HCT116 (cell line): ENCODE results near the gene SEBOX. TPM values are rescaled to one million over a fixed set of nuclear protein-coding genes. Genes with fewer than 3 reads are reported as not detected.

Source experiments
- ATAC-seq: fragments of 200-7000 bp; cut with Tn5 transposase; 2 replicates; pipeline ENCODE4 v1.9.1; 2020; ENCODE audit warnings: mild to moderate bottlenecking, moderate library complexity
- BruUV-seq: library from RNA; stranded (reverse); fragments of 400-500 nt; replicated peaks from 2 replicates; lab custom pipeline; 2021; lab: Mats Ljungman, UMichigan
- CTCF ChIA-PET: fragments of 300-600 bp; sonication (Branson Sonifier 250); formaldehyde crosslinking; loops from one replicate; lab custom pipeline; 2021; ENCODE audit warnings: antibody characterized with exemption; lab: Charles Lee
- POLR2A ChIA-PET: fragments of 300-600, 350-600 bp; sonication (Branson Sonifier 250); formaldehyde crosslinking; loops from one replicate; lab custom pipeline; 2021; ENCODE audit warnings: antibody characterized with exemption; lab: Charles Lee
- RAD21 ChIA-PET, 2 experiments: fragments of 300-600 bp; sonication (Branson Sonifier 250); formaldehyde crosslinking; loops; one replicate each; lab custom pipeline; 2023; ENCODE audit warnings: low total read pairs in 2 of 2; ENCODE audit not compliant: uncharacterized antibody in 2 of 2, unreplicated experiment in 2 of 2, low non-redundant PET in 1 of 2; lab: Charles Lee
- DNase-seq: peaks from one replicate; pipeline ENCODE4 v3.0.0-alpha.2; 2010; ENCODE audit warnings: low read depth, low spot score
- H2AFZ ChIP-seq: fragments of 200-600 bp; shearing (Covaris generic), sonication (generic); 2 replicates; pipeline ENCODE4 v1.6.1; 2017; ENCODE audit warnings: low read depth, mixed run types, mixed read lengths, antibody characterized with exemption, low read length; ENCODE audit not compliant: poor library complexity, severe bottlenecking
- H3K27ac ChIP-seq: 2 replicates; pipeline ENCODE4 v1.5.1; 2012; ENCODE audit warnings: low read depth, low read length
- H3K27me3 ChIP-seq: fragments of 200-600 bp; sonication (generic); 2 replicates; pipeline ENCODE4 v1.6.1; 2016; ENCODE audit warnings: mixed run types, low read length, mixed read lengths; ENCODE audit not compliant: insufficient read depth
- H3K36me3 ChIP-seq, 2 experiments: fragments of 200-500 bp in 1 of 2; fragments of 200-600 bp in 1 of 2; sonication (Bioruptor generic) in 1 of 2; sonication (generic) in 1 of 2; 2 replicates each; pipeline versions ENCODE4 v1.5.1 to v1.6.1; 2014 to 2016; ENCODE audit warnings: low read length in 2 of 2, inconsistent platforms in 1 of 2, mixed read lengths in 1 of 2, mixed run types in 1 of 2; ENCODE audit not compliant: insufficient read depth in 2 of 2, control insufficient read depth in 1 of 2
- H3K4me1 ChIP-seq, 2 experiments: fragments of 200-600 bp in 1 of 2; sonication (generic) in 1 of 2; 2 replicates each; pipeline versions ENCODE4 v1.5.1 to v1.6.1; 2012 to 2017; ENCODE audit warnings: low read length in 2 of 2, inconsistent platforms in 1 of 2, mild to moderate bottlenecking in 1 of 2, mixed read lengths in 1 of 2, mixed run types in 1 of 2, moderate library complexity in 1 of 2; ENCODE audit not compliant: insufficient read depth in 2 of 2, control insufficient read depth in 1 of 2
- H3K4me2 ChIP-seq: fragments of 200-600 bp; sonication (generic); 2 replicates; pipeline ENCODE4 v1.6.1; 2017; ENCODE audit warnings: mixed run types, low read length, mixed read lengths
- H3K4me3 ChIP-seq, 2 experiments: fragments of 200-600 bp in 1 of 2; sonication (generic) in 1 of 2; replicated peaks in 1 of 2; 2 replicates each; pipeline ENCODE4 v1.5.1; 2011 to 2016; ENCODE audit warnings: low read length in 2 of 2, control low read depth in 1 of 2, low read depth in 1 of 2, mild to moderate bottlenecking in 1 of 2, mixed read lengths in 1 of 2, mixed run types in 1 of 2
- H3K79me2 ChIP-seq: fragments of 200-600 bp; sonication (generic); 2 replicates; pipeline ENCODE4 v1.6.1; 2017; ENCODE audit warnings: mild to moderate bottlenecking, mixed run types, low read length, moderate library complexity, mixed read lengths; ENCODE audit not compliant: insufficient read depth
- H3K9ac ChIP-seq: fragments of 200-600 bp; sonication (generic); 2 replicates; pipeline ENCODE4 v1.6.1; 2016; ENCODE audit warnings: low read length, mixed read lengths
- H3K9me2 ChIP-seq: fragments of 200-600 bp; sonication (generic), shearing (Covaris generic); 2 replicates; pipeline ENCODE4 v1.6.1; 2017; ENCODE audit warnings: mixed run types, mild to moderate bottlenecking, moderate library complexity; ENCODE audit not compliant: insufficient read depth
- H3K9me3 ChIP-seq, 2 experiments: fragments of 200-500 bp in 1 of 2; fragments of 200-600 bp in 1 of 2; sonication (Bioruptor generic) in 1 of 2; sonication (generic) in 1 of 2; 2 replicates each; pipeline ENCODE4 v1.6.1; 2014 to 2017; ENCODE audit warnings: low read length in 2 of 2, mixed read lengths in 2 of 2, inconsistent platforms in 1 of 2, low read depth in 1 of 2, mild to moderate bottlenecking in 1 of 2, mixed run types in 1 of 2, moderate library complexity in 1 of 2; ENCODE audit not compliant: control insufficient read depth in 1 of 2, insufficient read depth in 1 of 2
- H4K20me1 ChIP-seq: fragments of 200-600 bp; sonication (generic), shearing (Covaris generic); 2 replicates; pipeline ENCODE4 v1.6.1; 2017; ENCODE audit warnings: mixed run types, mild to moderate bottlenecking, moderate library complexity; ENCODE audit not compliant: insufficient read depth
- CEBPB ChIP-seq: IDR thresholded peaks from 2 replicates; pipeline ENCODE4 v1.6.1; 2012; ENCODE audit warnings: low read depth
- ELF1 ChIP-seq: IDR thresholded peaks from 2 replicates; pipeline ENCODE4 v1.6.1; 2012; ENCODE audit warnings: low read depth, borderline replicate concordance
- EZH2 ChIP-seq: fragments of 200-600 bp; sonication (generic); IDR thresholded peaks from 2 replicates; pipeline ENCODE4 v1.6.1; 2017; ENCODE audit warnings: antibody characterized with exemption, mixed run types
- EZH2phosphoT487 ChIP-seq: fragments of 200-600 bp; IDR thresholded peaks from 2 replicates; pipeline ENCODE4 v1.6.1; 2018; ENCODE audit warnings: antibody characterized with exemption, borderline replicate concordance
- JUND ChIP-seq: IDR thresholded peaks from 2 replicates; pipeline ENCODE4 v1.6.1; 2012
- MAX ChIP-seq: IDR thresholded peaks from 2 replicates; pipeline ENCODE4 v1.6.1; 2012
- POLR2A ChIP-seq: IDR thresholded peaks from 2 replicates; pipeline ENCODE4 v1.7.0; 2011; ENCODE audit warnings: borderline replicate concordance; ENCODE audit not compliant: insufficient read depth, insufficient read length; ENCODE audit errors: extremely low read depth
- POLR2AphosphoS5 ChIP-seq: IDR thresholded peaks from 2 replicates; pipeline ENCODE4 v1.6.1; 2011; ENCODE audit warnings: mild to moderate bottlenecking, low read depth, low read length, moderate library complexity
- RAD21 ChIP-seq: IDR thresholded peaks from 2 replicates; pipeline ENCODE4 v1.6.1; 2012; ENCODE audit warnings: low read depth, mild to moderate bottlenecking
- SIN3A ChIP-seq: IDR thresholded peaks from 2 replicates; pipeline ENCODE4 v1.6.1; 2012; ENCODE audit warnings: low read depth
- SP1 ChIP-seq: IDR thresholded peaks from 2 replicates; pipeline ENCODE4 v1.6.1; 2012; ENCODE audit warnings: low read depth
- SRF ChIP-seq: IDR thresholded peaks from 2 replicates; pipeline ENCODE4 v1.6.1; 2012; ENCODE audit warnings: low read depth
- TCF7L2 ChIP-seq: IDR thresholded peaks from 2 replicates; pipeline ENCODE4 v1.7.0; 2011; ENCODE audit warnings: borderline replicate concordance, inconsistent platforms; ENCODE audit not compliant: insufficient read depth, insufficient read length; ENCODE audit errors: extremely low read depth
- YY1 ChIP-seq: IDR thresholded peaks from 2 replicates; pipeline ENCODE4 v1.6.1; 2011; ENCODE audit warnings: low read length, low read depth, moderate library complexity, mild to moderate bottlenecking; ENCODE audit not compliant: insufficient replicate concordance; ENCODE audit errors: extremely low read depth
- ZFX ChIP-seq: fragments of 450-650 bp; IDR thresholded peaks from 2 replicates; pipeline ENCODE4 v1.6.1; 2017
- ZNF274 ChIP-seq: fragments of 200-500 bp; sonication (Bioruptor generic); IDR thresholded peaks from 2 replicates; pipeline ENCODE4 v1.6.1; 2014; ENCODE audit warnings: mild to moderate bottlenecking, low read depth, low read length, inconsistent platforms
- intact Hi-C: fragments of 100-400 bp; cut with micrococcal nuclease; formaldehyde crosslinking; loops from 2 replicates; pipeline ENCODE4 v1.10.0; 2022
- total RNA-seq: library from RNA; stranded (reverse); gene quantifications from one replicate; pipeline ENCODE4 v1.2.1, GENCODE V29; 2021; ENCODE audit not compliant: unreplicated experiment
- TF ChIP-seq, protein P1 (sequence below): IDR thresholded peaks from 2 replicates; pipeline ENCODE4 v1.6.1; 2012

SEBOX gene
- total RNA-seq, 1 experiment from 2014 or later = not detected

GRCh38 chr17:28372203-28372944, 7.4 kb upstream of the SEBOX start:
- no peak for DNase-seq
- Histone ChIP-seq H3K4me2 (no peak overlapping the region), H3K27ac (no peak overlapping the region), H3K9me2 (no peaks in the 10 kb centered on the region), H4K20me1 (no peaks in the 10 kb centered on the region), H3K9ac (no peak overlapping the region), H3K79me2 (no peaks in the 10 kb centered on the region), H3K4me1 (peaks cover 11 to 20% of the 10 kb centered on the region in 2 experiments; a peak in 3 of 4 replicates), H2AFZ (no peak overlapping the region), H3K9me3 (no peaks in the 10 kb centered on the region), H3K27me3 (no peaks in the 10 kb centered on the region), H3K36me3 (no peaks in the 10 kb centered on the region), H3K4me3 (no peak overlapping the region)
- ATAC-seq = no peak
- no TSS peak for BruUV-seq
- TF ChIP-seq SRF (no peak), POLR2A (no peak), EZH2phosphoT487 (no peak), ELF1 (no peak), YY1 (no peak), CEBPB (no peak), SP1 (no peak), EZH2 (no peak), RAD21 (no peak), SIN3A (no peak), POLR2AphosphoS5 (no peak), ZFX (no peak), ZNF274 (no peak), TCF7L2 (no peak), MAX (no peak), JUND (no peak)
- TF ChIP-seq, protein P1, sequence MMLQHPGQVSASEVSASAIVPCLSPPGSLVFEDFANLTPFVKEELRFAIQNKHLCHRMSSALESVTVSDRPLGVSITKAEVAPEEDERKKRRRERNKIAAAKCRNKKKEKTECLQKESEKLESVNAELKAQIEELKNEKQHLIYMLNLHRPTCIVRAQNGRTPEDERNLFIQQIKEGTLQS = no peak
- CTCF ChIA-PET = no interaction called here
- POLR2A ChIA-PET = no interaction called here
- intact Hi-C loops = loop anchor here (10.0 kb wide), 2 partner anchors 58 to 72 kb away; partner anchors contain the start of gene TMEM97
- RAD21 ChIA-PET = no interaction called here
